GM18511 (cell line): Measurements from ENCODE around the gene OTOG.
A peak's percentile ranks its signal among the peaks of the same experiment; 100 is the strongest.

Experiments used
- ATAC-seq: cut with Tn5 transposase; IDR thresholded peaks from one replicate; pipeline ENCODE4 v1.9.1; 2021; ENCODE audit warnings: mild to moderate bottlenecking, moderate library complexity; ENCODE audit not compliant: unreplicated experiment

OTOG gene

DNA sequence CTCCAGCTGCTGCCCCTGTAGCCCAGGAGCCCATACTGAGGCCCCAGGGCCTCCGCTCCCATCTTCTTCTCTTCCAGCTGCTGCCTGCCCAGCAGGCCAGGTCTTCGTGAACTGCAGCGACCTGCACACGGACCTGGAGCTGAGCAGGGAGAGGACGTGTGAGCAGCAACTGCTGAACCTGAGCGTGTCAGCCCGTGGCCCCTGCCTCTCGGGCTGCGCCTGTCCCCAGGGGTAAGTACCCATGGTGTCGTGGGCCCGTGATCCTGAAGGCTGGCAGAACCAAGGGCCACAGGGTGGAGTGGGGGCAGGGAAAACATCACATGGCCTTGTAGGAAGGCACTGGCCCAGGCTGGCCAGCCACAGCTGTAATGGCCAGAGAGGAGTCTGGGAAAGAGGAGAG is 31.2 kb downstream of the OTOG start:
- ATAC-seq: no peak

DNA sequence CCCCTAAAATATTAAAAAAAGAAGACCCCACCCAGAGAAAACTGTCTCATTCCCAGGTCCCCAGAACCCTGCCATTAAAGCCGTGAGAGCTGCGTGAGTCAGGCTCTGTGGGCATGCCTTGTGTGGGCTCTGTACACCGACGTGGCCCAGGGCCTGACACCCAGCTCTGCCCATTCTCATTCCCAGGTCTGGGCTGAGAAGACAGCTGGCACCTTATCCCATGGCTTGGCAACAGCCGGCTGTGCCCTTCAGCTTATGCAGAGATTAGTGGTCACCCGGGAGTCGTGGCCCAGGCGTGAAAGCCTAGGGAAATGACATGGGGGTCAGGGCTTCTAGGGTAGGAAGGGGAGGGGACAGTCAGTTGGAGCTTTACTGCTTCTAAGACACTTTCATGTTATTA is 31.9 kb downstream of the OTOG start:
- no peak for ATAC-seq

DNA sequence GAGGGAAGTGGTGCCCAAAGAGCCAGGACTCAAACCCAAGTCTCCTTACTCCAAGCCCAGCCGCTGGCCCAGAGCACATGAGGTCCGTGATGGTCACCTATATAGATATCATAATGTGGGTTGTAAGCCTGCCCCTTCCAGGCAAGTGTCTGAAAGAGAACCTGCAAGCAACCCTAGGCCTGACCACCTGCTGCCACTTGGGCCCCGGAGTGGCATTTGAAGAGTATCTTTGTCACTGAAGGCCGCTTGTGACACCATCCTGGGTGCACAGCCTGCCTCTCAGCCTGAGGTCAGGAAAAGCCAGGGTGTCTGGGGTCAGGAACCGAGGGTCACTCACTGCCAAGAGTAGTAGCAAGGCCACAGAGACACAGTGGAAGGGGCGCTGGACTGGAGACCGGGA is 32.4 kb downstream of the OTOG start:
- ATAC-seq: no peak

DNA sequence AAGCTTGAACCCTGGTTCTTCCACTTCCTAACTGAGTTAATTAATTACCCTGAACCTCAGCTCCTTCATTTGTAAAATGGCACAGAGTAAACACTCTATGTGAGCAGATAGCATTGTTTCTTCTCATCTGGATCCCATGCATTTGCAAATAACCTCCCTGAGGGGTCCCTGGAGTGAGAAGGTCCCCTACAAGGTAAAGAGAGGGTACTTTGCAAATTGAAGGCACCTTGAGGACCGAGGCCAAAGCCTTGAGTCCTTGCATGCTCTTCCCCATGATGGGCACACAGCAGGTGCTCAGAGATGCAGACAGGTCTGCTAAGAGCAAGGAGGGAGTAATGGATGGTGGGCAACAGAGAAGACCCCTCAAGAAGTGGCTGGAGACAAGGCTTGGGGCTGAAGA is 33.2 kb downstream of the OTOG start:
- ATAC-seq: no peak

DNA sequence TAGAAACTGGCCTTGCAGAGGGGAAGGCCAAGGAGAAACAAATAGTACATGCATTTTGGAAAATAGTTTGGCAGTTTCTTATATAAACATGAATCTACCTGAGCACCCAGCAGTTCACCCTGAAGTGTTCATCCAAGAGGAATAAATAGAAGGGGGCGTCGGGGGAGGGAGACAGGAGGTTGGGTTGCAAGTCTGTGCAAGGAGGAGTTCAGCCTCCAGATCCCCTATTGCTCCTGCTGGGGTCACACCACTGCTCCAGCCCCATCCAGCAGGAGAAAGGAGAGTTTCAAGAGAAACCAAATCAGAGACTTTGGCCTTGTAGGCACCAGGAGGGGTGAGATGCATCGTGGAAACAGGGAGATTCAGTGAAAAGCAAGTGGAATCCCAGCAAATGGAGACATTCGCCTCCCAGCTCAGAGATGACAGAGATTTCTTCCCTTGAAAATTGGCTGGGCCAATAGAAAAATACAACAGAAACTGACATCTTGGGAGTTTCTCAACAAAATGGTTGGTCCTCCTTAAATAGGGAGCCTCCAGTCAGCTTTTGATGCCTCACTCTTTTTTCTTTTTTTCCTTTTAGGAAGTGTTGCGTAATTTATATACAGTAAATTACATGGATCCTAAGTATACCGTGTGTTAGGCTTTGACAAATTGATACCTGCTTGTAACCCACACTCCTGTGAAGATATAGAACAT is 34.1 kb downstream of the OTOG start:
- ATAC-seq: no peak

DNA sequence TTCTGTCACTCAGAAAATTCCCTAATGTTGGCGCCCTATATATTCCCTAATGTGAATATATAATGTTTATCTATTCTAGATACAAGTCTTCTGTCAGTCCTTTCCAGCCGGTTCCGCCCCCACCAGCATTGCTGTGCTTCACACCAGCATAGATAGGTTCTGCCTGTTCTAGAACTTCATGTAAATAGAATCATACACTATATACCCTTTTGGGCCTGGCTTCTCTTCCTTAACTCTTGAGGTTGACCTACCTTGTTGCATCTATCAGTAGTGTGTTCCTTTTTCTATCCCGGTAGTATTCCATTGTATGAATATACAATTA is 34.6 kb downstream of the OTOG start:
- ATAC-seq: no peak

DNA sequence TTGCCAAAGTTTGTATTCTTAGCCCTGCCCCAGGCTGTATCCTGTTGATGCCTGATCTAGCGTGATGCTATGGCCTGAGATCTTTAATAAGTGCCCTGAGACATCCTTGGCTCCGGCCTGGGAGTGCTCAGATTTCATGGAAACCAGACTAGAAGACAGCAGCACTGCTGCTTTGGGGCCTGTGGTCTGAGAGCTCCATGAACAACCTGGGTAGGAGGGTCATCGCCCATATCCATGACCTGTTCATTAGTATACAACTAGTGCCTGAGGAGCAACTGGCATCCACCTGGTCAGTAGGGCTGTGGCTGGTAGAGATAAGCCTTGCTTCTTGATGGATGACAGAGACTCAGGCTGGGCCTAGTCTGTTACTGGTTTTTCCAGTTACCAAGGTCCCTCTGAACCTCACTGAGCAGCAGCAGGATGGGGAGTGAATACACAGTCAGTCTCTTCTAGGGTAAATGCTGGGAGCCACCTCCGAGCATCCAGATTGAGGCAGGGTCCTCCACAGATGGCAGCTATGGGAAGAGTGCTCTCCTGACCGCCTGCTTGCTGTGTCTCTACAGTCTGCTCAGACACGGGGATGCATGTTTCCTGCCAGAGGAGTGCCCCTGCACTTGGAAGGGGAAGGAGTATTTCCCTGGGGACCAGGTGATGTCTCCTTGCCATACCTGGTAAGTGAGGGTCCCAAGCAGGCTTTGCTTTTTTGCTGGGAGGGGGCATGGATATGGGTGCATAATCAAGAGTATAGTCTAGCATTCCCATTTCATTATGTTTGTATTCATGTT is 39.0 kb downstream of the OTOG start:
- no peak for ATAC-seq

DNA sequence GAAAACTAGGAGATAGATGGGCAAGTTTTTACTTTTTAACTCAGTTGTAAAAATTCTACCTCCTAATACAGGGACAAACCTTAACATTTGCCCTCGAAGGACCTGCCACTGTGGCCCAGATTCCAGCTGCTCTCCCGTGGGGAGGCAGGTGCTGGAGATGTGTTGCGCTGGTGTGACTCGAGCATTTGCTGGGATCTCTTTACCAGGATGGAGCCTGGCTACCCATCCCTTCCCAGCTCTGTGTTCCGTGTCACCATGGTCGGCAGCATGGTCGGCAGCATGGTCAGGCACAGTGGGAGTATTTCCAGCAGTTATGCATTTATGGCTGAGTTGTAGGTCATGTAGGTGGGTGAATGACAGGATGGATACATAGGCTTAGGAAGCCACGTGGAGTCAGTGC is 41.1 kb downstream of the OTOG start:
- no peak for ATAC-seq

DNA sequence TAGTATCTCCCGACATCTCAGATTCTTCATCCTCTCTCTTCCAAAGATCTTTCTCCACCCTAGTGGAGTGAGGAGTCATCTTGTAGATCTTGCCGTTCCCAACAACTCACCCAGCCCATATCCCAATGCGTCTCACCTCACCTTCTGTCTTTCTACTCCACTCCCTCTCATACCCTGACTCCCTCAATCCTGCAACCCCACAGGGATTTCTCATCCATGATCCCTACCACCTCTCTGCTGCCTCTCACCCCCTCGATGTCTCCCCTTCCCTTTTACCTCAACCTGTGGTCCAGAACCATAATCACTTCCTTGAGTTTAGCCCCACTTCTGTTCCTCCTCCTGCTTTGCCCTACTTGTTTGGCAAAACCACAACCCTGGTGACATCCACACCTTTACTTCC is 41.7 kb downstream of the OTOG start:
- no peak for ATAC-seq

DNA sequence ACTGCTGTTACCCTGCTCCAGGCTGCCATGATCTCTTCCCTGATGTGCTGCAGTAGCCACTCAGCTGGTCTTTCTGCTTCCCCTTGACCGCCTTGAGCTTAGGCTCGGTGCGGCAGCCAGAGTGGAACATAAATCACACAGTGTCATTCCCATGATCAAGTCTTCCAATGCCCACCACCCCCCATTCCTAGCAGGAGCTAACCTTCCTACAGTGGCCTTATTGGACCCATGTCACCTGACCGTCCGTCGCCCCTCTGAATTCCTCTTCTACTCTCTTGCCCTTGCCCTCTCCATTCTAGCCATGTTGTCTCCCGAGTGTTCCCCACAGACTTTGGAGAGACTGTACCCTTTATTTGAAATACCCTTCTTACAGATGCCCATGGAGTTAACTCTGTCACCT is 43.4 kb downstream of the OTOG start:
- no peak for ATAC-seq

DNA sequence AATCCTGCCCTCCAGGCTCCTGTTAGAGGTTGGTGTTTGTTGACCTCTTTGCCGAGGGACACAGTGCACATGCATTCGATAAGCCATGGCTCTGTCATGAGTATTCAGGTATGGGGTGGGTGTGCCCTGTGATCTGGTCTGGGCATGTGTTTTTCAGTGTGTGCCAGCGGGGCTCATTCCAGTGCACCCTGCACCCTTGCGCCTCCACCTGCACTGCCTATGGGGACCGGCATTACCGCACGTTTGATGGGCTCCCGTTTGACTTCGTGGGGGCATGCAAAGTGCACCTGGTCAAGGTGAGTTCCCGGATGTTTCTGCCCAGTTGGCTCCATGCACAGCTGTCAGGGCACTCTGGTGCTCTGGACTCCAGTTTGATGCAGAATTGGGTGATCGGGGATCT is 44.2 kb downstream of the OTOG start:
- no peak for ATAC-seq

DNA sequence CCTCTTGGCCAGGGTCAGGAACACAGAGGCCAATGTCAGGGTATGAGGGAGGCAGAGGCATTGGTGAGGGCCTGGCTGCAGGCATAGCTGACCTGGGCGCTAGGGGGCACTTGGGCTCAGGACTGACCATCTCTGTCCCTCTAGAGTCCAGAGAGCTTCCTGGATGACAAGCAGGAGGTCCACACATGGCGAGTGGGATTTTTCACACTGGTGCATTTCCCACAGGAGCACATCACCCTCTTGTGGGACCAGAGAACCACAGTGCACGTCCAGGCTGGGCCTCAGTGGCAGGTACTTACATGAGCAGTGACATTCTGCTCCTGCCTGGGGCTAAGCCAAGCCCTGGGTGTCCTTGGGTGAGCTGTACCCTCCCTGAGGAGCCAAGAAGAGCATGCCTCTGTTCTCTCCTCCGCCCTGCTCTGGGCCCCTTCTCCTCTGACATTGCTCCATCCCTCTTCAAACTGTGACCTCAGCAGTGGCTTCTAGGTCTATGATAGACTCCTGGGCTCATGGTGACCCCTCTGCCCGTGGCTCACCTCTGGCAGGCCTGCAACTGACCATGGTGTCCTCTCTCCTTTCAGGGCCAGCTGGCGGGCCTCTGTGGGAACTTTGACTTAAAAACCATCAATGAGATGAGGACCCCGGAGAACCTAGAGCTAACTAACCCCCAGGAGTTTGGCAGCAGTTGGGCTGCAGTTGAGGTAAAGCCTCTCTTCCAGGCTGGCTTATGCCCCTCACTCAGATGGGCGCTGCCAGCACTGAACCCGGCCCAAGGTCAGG is 46.6 kb downstream of the OTOG start:
- no peak for ATAC-seq

DNA sequence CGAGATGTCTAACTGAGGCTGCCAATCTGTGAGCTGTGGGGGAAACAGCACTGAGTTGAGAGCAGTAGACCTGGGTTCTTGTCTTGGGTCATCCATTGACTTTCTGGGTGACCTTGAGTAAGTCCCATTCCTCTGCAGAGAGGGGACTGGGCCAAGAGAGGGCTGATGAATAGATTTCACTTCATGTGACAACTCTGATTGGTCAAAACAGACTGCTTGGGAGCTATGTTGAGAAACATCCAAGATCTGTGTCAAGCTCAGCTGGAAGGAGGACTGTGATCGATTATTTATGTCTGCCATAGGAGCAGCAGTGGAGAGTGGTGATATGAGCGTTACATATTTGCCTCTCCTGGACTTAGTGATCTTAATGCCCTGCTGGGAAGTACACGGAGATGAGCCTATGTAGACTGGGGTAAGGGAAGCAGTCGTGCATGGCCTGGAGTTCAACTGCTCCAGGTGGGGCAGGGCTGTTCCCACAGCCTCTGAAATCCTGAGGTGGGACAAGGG is 47.7 kb downstream of the OTOG start:
- no peak for ATAC-seq

DNA sequence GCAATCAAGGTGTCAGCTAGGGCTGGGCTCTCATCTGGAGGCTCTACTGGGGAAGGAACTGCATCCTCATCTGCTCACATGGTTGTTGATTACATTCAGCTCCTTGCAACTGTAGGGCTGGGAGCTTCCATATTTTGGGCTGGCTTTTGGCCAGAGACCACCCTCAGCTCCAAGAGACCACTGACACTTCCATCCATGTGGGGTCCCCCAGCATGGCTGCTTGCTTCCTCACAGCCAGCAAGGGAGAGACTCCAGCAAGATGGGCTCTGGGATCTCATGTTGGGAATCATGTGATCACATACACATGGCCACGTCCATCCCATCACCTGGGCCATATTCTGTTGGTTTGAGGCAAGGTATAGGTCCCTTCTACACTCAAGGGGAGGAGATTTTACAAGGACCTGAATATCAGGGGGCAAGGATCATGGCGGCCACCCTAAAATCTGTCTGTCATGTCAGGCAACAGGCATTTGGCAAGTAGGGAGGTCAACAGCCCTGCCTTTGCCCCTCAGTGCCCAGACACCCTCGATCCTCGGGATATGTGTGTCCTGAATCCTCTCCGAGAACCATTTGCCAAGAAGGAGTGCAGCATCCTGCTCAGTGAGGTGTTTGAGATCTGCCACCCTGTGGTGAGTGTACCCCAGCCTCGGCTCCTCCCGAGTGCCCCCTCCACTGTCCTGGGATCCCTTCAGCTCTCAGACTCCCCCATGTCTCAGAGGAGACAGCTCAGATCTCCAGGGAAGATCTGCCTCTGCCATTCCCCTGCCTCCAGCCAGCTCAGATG is 48.7 kb downstream of the OTOG start:
- ATAC-seq: no peak

DNA sequence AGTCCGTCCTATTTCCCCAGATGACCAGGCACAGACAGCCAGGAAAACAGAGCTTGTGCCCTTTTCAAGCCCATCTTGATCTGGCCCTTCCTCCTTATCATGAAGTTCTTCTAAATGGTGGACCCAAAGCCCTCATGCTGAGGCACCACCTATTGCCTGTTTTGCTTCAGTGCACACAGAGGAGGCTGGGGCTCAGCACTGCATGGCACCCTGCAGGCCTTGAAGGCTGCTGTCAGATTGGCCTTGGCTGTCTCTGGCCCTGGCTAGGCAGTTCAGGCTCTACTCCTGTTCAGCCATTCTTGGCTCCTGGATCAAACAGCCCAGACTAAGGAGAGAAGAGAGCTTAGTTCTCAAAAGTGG is 49.2 kb downstream of the OTOG start:
- ATAC-seq: no peak

DNA sequence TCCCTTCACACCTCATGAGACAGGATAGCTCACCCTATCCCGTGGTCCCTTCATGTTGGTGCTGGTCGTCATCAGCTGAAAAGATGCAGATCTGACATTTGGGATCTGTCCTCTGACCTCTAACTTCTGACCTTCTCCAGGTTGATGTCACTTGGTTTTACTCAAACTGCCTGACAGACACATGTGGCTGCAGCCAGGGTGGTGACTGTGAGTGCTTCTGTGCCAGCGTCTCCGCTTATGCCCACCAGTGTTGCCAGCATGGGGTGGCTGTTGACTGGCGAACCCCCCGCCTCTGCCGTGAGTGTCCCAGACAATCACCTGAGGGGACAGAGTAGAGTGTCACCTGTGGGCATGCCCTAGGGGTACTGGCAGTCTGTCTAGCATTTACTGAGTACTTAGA is 49.7 kb downstream of the OTOG start:
- no peak for ATAC-seq

DNA sequence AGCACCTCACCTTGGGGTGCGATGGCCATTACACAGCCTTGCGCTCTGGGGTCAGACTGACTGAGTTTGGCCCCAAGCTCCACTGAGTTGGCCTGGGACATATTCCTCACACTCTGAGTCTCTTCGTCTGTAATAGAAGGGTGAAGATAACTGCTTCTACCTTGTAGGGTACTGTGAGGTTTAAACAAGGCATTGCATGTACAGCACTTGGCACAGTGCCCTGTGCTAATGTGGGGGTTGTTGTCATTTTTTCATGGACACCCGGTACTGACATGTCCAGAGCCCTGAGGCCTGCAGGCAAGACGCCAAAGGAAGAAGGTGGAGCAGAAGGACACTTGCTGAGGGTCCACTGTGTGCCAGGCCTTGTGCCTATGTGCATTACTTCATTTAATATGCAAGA is 50.7 kb downstream of the OTOG start:
- no peak for ATAC-seq

DNA sequence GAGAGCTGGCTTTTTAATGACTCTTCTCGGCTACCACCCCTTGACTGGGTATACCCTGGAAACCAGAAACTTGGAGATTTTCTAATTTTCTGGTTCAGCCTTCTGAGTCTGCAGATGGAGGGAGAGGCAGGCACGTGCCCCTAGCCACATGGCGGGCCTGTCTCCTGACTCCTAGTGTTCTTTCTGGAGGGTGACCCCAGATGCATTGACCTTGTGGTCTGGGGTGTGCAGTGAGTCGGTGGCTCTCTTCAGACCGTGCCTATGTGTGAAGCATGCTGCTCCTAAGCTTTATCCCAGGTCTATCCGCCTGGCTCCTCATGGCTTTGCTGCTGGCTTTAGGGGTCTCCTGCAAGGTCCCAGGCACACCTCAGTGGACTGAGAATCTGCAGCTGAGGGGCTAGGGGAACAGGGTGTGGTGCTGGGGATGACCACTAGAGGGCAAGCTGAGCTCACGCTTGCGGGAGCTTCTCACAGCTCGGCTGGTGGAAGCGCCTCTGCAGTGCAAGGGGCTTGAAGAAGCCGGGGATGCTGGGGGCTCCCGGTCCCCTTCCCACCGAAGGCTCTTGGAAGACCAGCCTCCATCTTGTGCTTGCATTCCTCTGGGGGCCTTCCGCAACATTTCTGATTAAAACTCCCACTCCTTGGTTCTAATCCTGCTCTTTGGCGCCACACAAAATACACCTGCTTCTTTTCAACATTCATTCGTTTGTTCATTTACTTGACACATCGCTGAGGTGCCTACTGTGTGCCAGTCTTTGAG is 51.8 kb downstream of the OTOG start:
- peak; percentile 92 for ATAC-seq

DNA sequence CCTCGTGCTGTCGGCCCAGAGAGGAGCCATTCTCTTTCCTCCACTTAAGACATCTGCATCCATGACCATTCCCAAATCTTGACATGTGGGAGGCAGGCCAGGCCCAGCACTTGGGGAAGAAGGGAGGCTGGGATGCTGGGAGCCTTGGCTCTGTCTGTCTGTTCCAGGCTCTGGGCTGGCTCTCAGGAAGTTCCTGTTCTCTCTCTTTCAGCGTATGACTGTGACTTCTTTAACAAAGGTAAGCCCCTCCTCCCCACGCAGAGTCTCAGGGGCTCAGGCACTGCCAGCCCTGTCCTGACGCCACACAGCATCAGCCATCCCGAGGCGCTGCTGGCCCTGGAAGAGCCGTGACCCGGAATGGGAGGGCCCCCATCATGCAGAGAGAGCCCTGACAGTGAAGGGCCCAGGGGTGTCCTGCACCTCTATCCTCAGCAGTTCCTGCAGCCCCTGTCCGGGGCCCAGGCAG is 52.4 kb downstream of the OTOG start:
- no peak for ATAC-seq
